Hepatocyte (in vitro differentiated cells): Measurements from ENCODE around the gene CC2D1A.

Source experiments
- EZH2phosphoT487 ChIP-seq: fragments of 200-600 bp; sonication (generic); IDR thresholded peaks from one replicate; pipeline ENCODE4 v1.6.1; 2018; ENCODE audit warnings: antibody characterized with exemption, mild to moderate bottlenecking, low read depth, moderate library complexity; ENCODE audit not compliant: unreplicated experiment, severe bottlenecking
- TF ChIP-seq, protein P1 (sequence below): fragments of 200-600 bp; sonication (generic); IDR thresholded peaks from 2 replicates; pipeline ENCODE4 v1.5.1; 2016; ENCODE audit warnings: antibody characterized with exemption, mild to moderate bottlenecking; ENCODE audit not compliant: poor library complexity

DNA sequence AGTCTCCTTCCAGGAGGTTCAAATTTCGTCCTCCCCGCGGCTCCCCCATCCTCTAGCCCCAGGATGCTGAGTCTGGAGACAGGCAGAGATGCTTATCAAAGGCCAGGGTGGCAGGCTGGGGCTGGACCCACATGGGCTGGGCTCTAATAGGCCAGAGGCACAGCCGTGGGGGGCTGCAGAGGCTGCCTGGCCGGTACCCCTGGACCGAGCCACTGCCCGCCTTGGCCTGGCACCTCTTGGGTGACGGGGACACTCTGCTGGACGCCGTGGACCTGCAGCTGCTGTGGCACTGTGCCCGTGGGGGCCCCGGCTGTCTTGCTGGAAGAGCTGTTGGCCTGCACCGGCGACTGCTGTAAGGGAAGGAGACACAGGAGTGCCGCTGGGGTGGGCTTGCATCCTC is 74.3 kb downstream of the CC2D1A start:
- TF ChIP-seq, protein P1, sequence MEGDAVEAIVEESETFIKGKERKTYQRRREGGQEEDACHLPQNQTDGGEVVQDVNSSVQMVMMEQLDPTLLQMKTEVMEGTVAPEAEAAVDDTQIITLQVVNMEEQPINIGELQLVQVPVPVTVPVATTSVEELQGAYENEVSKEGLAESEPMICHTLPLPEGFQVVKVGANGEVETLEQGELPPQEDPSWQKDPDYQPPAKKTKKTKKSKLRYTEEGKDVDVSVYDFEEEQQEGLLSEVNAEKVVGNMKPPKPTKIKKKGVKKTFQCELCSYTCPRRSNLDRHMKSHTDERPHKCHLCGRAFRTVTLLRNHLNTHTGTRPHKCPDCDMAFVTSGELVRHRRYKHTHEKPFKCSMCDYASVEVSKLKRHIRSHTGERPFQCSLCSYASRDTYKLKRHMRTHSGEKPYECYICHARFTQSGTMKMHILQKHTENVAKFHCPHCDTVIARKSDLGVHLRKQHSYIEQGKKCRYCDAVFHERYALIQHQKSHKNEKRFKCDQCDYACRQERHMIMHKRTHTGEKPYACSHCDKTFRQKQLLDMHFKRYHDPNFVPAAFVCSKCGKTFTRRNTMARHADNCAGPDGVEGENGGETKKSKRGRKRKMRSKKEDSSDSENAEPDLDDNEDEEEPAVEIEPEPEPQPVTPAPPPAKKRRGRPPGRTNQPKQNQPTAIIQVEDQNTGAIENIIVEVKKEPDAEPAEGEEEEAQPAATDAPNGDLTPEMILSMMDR = no peak
- no peak for TF ChIP-seq EZH2phosphoT487
